HepG2 (cell line): ENCODE measurements around the gene PHF2. TPM values are rescaled to one million over a fixed set of nuclear protein-coding genes. Genes with fewer than 3 reads are reported as not detected.

Source experiments
- ATAC-seq: fragments of 200-7000 bp; cut with Tn5 transposase; 3 replicates; pipeline ENCODE4 v1.9.1; 2020; ENCODE audit warnings: mild to moderate bottlenecking, moderate library complexity
- BruUV-seq: library from RNA; stranded (reverse); fragments of 400-500 nt; replicated peaks from 2 replicates; lab custom pipeline; 2021; lab: Mats Ljungman, UMichigan
- CTCF ChIA-PET: fragments of 300-600 bp; formaldehyde crosslinking; extraction: SDS; loops from one replicate; lab custom pipeline; 2021; ENCODE audit warnings: low total read pairs, inconsistent platforms, low intra/inter-chr PET ratio; lab: Yijun Ruan, JAX
- POLR2A ChIA-PET: fragments of 350-600 bp; sonication (Branson Sonifier 250); formaldehyde crosslinking; loops from one replicate; lab custom pipeline; 2020; ENCODE audit warnings: antibody characterized with exemption, inconsistent platforms; lab: Yijun Ruan, JAX
- DNase-seq: peaks from one replicate; pipeline ENCODE4 v3.0.0-alpha.2; 2015; ENCODE audit warnings: low spot score
- FAIRE-seq: peaks from 3 replicates; lab custom pipeline; 2011; peaks lifted over from hg19 to GRCh38; lab: Jason Lieb, UNC
- H2AFZ ChIP-seq: one replicate; pipeline ENCODE4 v1.6.1; 2011; ENCODE audit warnings: low read length, inconsistent platforms
- H3K27ac ChIP-seq: fragments of 300-600 bp; 3 replicates; pipeline ENCODE4 v1.8.0; 2011; ENCODE audit warnings: mixed run types, mild to moderate bottlenecking, mixed read lengths, low read length, inconsistent platforms; ENCODE audit not compliant: insufficient read depth; ENCODE audit errors: extremely low read length
- H3K27me3 ChIP-seq, 2 experiments: fragments of 200-600 bp in 1 of 2; 2 replicates in 1 of 2; 3 replicates in 1 of 2; pipeline versions ENCODE4 v1.6.0 to v1.8.0; 2011; ENCODE audit warnings: low read length in 2 of 2, mild to moderate bottlenecking in 2 of 2, moderate library complexity in 2 of 2, inconsistent platforms in 1 of 2; ENCODE audit not compliant: insufficient read depth in 2 of 2, control insufficient read depth in 1 of 2
- H3K36me3 ChIP-seq, 2 experiments: fragments of 200-600 bp in 1 of 2; replicated peaks in 1 of 2; 2 replicates in 1 of 2; 3 replicates in 1 of 2; pipeline versions ENCODE4 v1.5.1 to v1.8.0; 2011; ENCODE audit warnings: low read length in 2 of 2, inconsistent platforms in 1 of 2; ENCODE audit not compliant: insufficient read depth in 2 of 2, control insufficient read depth in 1 of 2
- H3K4me1 ChIP-seq: 2 replicates; pipeline ENCODE4 v1.5.1; 2012; ENCODE audit warnings: low read length, inconsistent platforms; ENCODE audit not compliant: insufficient read depth
- H3K4me2 ChIP-seq: 2 replicates; pipeline ENCODE4 v1.6.0; 2011; ENCODE audit warnings: low read depth, low read length, inconsistent platforms
- H3K4me3 ChIP-seq, 3 experiments: fragments of 200-600 bp in 1 of 3; sonication (generic), shearing (Covaris generic) in 1 of 3; replicated peaks in 1 of 3; 2 replicates each; pipeline ENCODE4 v1.5.1; 2011 to 2016; ENCODE audit warnings: low read length in 3 of 3, inconsistent platforms in 2 of 3, low read depth in 2 of 3, mild to moderate bottlenecking in 2 of 3, control low read depth in 1 of 3, mixed read lengths in 1 of 3; ENCODE audit not compliant: insufficient read depth in 1 of 3
- H3K79me2 ChIP-seq: one replicate; pipeline ENCODE4 v1.6.1; 2011; ENCODE audit warnings: low read length, inconsistent platforms; ENCODE audit not compliant: insufficient read depth
- H3K9ac ChIP-seq: 2 replicates; pipeline ENCODE4 v1.6.0; 2011; ENCODE audit warnings: mild to moderate bottlenecking, low read depth, low read length, inconsistent platforms; ENCODE audit not compliant: insufficient read depth
- H3K9me3 ChIP-seq: 2 replicates; pipeline ENCODE4 v1.5.1; 2012; ENCODE audit warnings: mild to moderate bottlenecking, low read length
- H4K20me1 ChIP-seq: 2 replicates; pipeline ENCODE4 v1.6.0; 2011; ENCODE audit warnings: inconsistent platforms, mild to moderate bottlenecking, low read length, moderate library complexity; ENCODE audit not compliant: insufficient read depth
- AHR ChIP-seq: IDR thresholded peaks from 2 replicates; pipeline ENCODE4 v1.6.1; 2018; ENCODE audit warnings: missing genetic modification reagents, missing compliant biosample characterization
- ATRX ChIP-seq: sonication (generic); formaldehyde crosslinking; IDR thresholded peaks from 2 replicates; pipeline ENCODE4 v1.4.0; 2020; ENCODE audit warnings: missing genetic modification reagents, borderline replicate concordance
- GZF1 ChIP-seq: sonication (generic); formaldehyde crosslinking; IDR thresholded peaks from 2 replicates; pipeline ENCODE4 v1.5.1; 2020; ENCODE audit warnings: mild to moderate bottlenecking, missing genetic modification reagents
- HNRNPK ChIP-seq: fragments of 200-400 bp; formaldehyde crosslinking; IDR thresholded peaks from 2 replicates; pipeline ENCODE4 v1.6.1; 2018; ENCODE audit warnings: low read length, low read depth, moderate library complexity, mild to moderate bottlenecking; ENCODE audit not compliant: poor library complexity, severe bottlenecking
- NR2F1 ChIP-seq, 2 experiments: fragments of 450-650 bp in 1 of 2; formaldehyde crosslinking in 1 of 2; IDR thresholded peaks; 2 replicates each; pipeline versions ENCODE4 v1.5.0 to v1.6.1; 2016 to 2020; ENCODE audit warnings: mild to moderate bottlenecking in 1 of 2, missing compliant biosample characterization in 1 of 2, missing genetic modification reagents in 1 of 2, moderate library complexity in 1 of 2
- POLR2A ChIP-seq, 2 experiments: IDR thresholded peaks; 2 replicates each; pipeline ENCODE4 v1.6.1; 2011; ENCODE audit warnings: low read depth in 2 of 2, low read length in 2 of 2, mild to moderate bottlenecking in 1 of 2, moderate library complexity in 1 of 2; ENCODE audit not compliant: insufficient read depth in 1 of 2
- SP4 ChIP-seq: sonication (generic); formaldehyde crosslinking; IDR thresholded peaks from 2 replicates; pipeline ENCODE4 v1.8.1; 2023; ENCODE audit warnings: mild to moderate bottlenecking, missing genetic modification reagents
- TCF7L2 ChIP-seq: IDR thresholded peaks from 2 replicates; pipeline ENCODE4 v1.6.1; 2011; ENCODE audit warnings: mild to moderate bottlenecking, low read depth, low read length, moderate library complexity
- ZBTB38 ChIP-seq: sonication (generic); formaldehyde crosslinking; IDR thresholded peaks from 2 replicates; pipeline ENCODE4 v1.5.1; 2020; ENCODE audit warnings: mild to moderate bottlenecking, missing genetic modification reagents
- ZBTB44 ChIP-seq: sonication (generic); formaldehyde crosslinking; IDR thresholded peaks from 2 replicates; pipeline ENCODE4 v1.4.0; 2020; ENCODE audit warnings: missing genetic modification reagents
- ZNF225 ChIP-seq: sonication (generic); formaldehyde crosslinking; IDR thresholded peaks from 2 replicates; pipeline ENCODE4 v1.4.0; 2020; ENCODE audit warnings: mild to moderate bottlenecking, missing genetic modification reagents
- ZNF589 ChIP-seq: sonication (generic); formaldehyde crosslinking; conservative IDR thresholded peaks from 2 replicates; pipeline ENCODE4 v1.8.0; 2022; ENCODE audit warnings: mild to moderate bottlenecking, moderate library complexity, missing genetic modification reagents
- ZNF616 ChIP-seq: sonication (generic); formaldehyde crosslinking; IDR thresholded peaks from 2 replicates; pipeline ENCODE4 v1.5.0; 2020; ENCODE audit warnings: low read depth, mild to moderate bottlenecking, missing genetic modification reagents
- ZNF772 ChIP-seq: sonication (generic); formaldehyde crosslinking; IDR thresholded peaks from 2 replicates; pipeline ENCODE4 v1.5.0; 2020; ENCODE audit warnings: mild to moderate bottlenecking, missing genetic modification reagents
- ZNF773 ChIP-seq: sonication (generic); formaldehyde crosslinking; IDR thresholded peaks from 2 replicates; pipeline ENCODE4 v1.4.0; 2020; ENCODE audit warnings: missing genetic modification reagents, borderline replicate concordance
- ZNF800 ChIP-seq: sonication (generic); formaldehyde crosslinking; IDR thresholded peaks from 2 replicates; pipeline ENCODE4 v1.4.0; 2020; ENCODE audit warnings: missing genetic modification reagents
- WGBS: methylation state at CpG from one replicate; pipeline ENCODE4 v1.1.6; 2017; ENCODE audit warnings: low lambda C conversion rate; 5-methylcytosine and 5-hydroxymethylcytosine counted together
- in situ Hi-C: cut with HindIII; loops from 2 replicates; pipeline ENCODE4 v1.10.0; 2017; ENCODE audit warnings: low pct_unique_long_range_greater_than_20kb; ENCODE audit not compliant: extremely low pct_ligation_motif_present
- intact Hi-C: fragments of 100-400 bp; cut with micrococcal nuclease; formaldehyde crosslinking; loops from one replicate; pipeline ENCODE4 v1.10.0; 2022; ENCODE audit not compliant: unreplicated experiment
- polyA plus RNA-seq, 8 experiments: library from polyadenylated mRNA; depleted of rRNA in 3 of 8; stranded (reverse) in 7 of 8; unstranded in 1 of 8; fragments of >200 nt; fragmentation: Illumina TruSeq in 4 of 8; extraction: Trizol in 4 of 8; gene quantifications; 2 replicates each; pipeline versions ENCODE4 v1.2.1 to v1.2.3, GENCODE V29; 2011 to 2016; ENCODE audit warnings: low read depth in 4 of 8, missing spikeins in 1 of 8, mixed read lengths in 1 of 8; ENCODE audit not compliant: insufficient read depth in 1 of 8
- total RNA-seq, 5 experiments: library from RNA; depleted of rRNA; stranded (reverse); fragments of >200 nt; fragmentation: Illumina TruSeq; extraction: Trizol; gene quantifications; 2 replicates each; pipeline ENCODE4 v1.2.3, GENCODE V29; 2016; ENCODE audit warnings: low read depth in 1 of 5
- TF ChIP-seq, protein P1 (sequence below): sonication (generic); formaldehyde crosslinking; IDR thresholded peaks from 2 replicates; pipeline ENCODE4 v1.8.0; 2022; ENCODE audit warnings: missing genetic modification reagents, mild to moderate bottlenecking, borderline replicate concordance

PHF2 gene
- total and polyA plus RNA-seq, 2 of the 13 experiments (the other 11 are each of a cell fraction or from before 2014, with no cell fraction given): 6.6 to 9.1 TPM

DNA sequence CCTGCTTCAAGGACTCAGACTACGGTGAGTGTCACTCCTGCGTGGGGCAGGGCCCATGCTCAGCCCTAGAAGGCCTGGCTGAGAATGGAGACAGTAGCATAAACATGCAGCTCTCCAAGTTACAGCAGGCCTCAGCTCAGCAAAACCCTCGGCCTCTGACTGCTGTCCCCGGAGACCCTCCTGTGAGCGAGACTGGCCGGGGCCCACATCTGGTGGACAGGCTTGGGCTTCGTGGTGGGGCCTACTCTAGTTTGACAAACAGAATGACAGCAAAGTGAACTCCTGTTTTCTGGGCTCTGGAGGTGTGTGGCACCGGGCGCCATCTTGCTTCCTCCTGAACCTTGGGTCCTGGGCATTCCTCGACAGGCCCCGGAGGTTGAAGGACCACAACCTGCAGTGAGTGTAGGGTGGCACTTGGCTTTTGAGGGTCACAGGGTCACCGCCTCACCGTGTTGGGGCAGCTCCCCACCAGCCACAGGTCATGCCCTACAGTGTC is 97.5 kb downstream of the PHF2 start:
- no peak for ATAC-seq
- WGBS: 100% methylated on average over 3 of the region's 13 CpGs
- Histone ChIP-seq H3K9me3 (no peaks in the 10 kb centered on the region), H3K27ac (no peak overlapping the region), H2AFZ (no peak overlapping the region), H3K4me2 (no peak overlapping the region), H3K27me3 (no peaks in the 10 kb centered on the region), H3K79me2 (no peaks in the 10 kb centered on the region), H3K4me3 (no peak overlapping the region), H3K36me3 (peaks cover 0 to 4% of the 10 kb centered on the region in 2 experiments; a peak in 3 of 5 replicates), H3K4me1 (no peaks in the 10 kb centered on the region), H4K20me1 (no peaks in the 10 kb centered on the region), H3K9ac (no peak overlapping the region)
- POLR2A ChIA-PET: no interaction called here
- in situ Hi-C loops: no loop called here
- TF ChIP-seq GZF1 (CRISPR knock-in tag): no peak
- TF ChIP-seq ZNF225 (CRISPR knock-in tag): no peak
- TF ChIP-seq TCF7L2: no peak
- TF ChIP-seq, protein P1, sequence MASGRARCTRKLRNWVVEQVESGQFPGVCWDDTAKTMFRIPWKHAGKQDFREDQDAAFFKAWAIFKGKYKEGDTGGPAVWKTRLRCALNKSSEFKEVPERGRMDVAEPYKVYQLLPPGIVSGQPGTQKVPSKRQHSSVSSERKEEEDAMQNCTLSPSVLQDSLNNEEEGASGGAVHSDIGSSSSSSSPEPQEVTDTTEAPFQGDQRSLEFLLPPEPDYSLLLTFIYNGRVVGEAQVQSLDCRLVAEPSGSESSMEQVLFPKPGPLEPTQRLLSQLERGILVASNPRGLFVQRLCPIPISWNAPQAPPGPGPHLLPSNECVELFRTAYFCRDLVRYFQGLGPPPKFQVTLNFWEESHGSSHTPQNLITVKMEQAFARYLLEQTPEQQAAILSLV (CRISPR knock-in tag): no peak
- TF ChIP-seq NR2F1 (CRISPR knock-in tag; IDR thresholded peaks at IDR 0.05): no peak
- TF ChIP-seq ZNF616: no peak
- TF ChIP-seq ZBTB44: no peak
- no peak for TF ChIP-seq ZNF800 (CRISPR knock-in tag)
- TF ChIP-seq AHR: no peak
- no peak for TF ChIP-seq ZBTB38
- no peak for TF ChIP-seq ATRX (CRISPR knock-in tag)
- TF ChIP-seq ZNF589 (CRISPR knock-in tag): no peak
- no peak for TF ChIP-seq ZNF773 (CRISPR knock-in tag)
- TF ChIP-seq POLR2A (IDR thresholded peaks at IDR 0.05; ENCODE audit: insufficient read depth in 1 of 2, low read depth in 2 of 2, low read length in 2 of 2): no peak
- TF ChIP-seq SP4 (CRISPR knock-in tag): no peak
- no peak for TF ChIP-seq HNRNPK
- no peak for TF ChIP-seq ZNF772 (CRISPR knock-in tag)
- no peak for FAIRE-seq
- intact Hi-C loops: no loop called here
- DNase-seq: no peak
- no TSS peak for BruUV-seq
- CTCF ChIA-PET: no interaction called here
